H1 (cell line): ENCODE data around the gene ZNF333. TPM values are rescaled to one million over a fixed set of nuclear protein-coding genes. Genes with fewer than 3 reads are reported as not detected.

Experiments
- CHD7 ChIP-seq: fragments of 300-600 bp; sonication (generic); IDR thresholded peaks from 2 replicates; pipeline ENCODE4 v1.7.1; 2012; ENCODE audit warnings: low read length, moderate library complexity, mild to moderate bottlenecking, inconsistent platforms; ENCODE audit not compliant: insufficient replicate concordance
- PHF8 ChIP-seq: fragments of 200-600 bp; sonication (generic); conservative IDR thresholded peaks from 2 replicates; pipeline ENCODE4 v1.7.1; 2012; ENCODE audit warnings: low read depth, mild to moderate bottlenecking, inconsistent platforms, low read length, moderate library complexity
- RAD21 ChIP-seq, 2 experiments: IDR thresholded peaks in 1 of 2; conservative IDR thresholded peaks in 1 of 2; 2 replicates each; pipeline ENCODE4 v1.6.1; 2011; ENCODE audit warnings: low read depth in 2 of 2, low read length in 2 of 2, improper control_type of control experiment in 1 of 2, inconsistent platforms in 1 of 2, mild to moderate bottlenecking in 1 of 2, moderate library complexity in 1 of 2
- SAP30 ChIP-seq: fragments of 300-600 bp; sonication (generic); IDR thresholded peaks from 2 replicates; pipeline ENCODE4 v1.7.1; 2012; ENCODE audit warnings: low read length, moderate library complexity, mild to moderate bottlenecking, inconsistent platforms; ENCODE audit not compliant: insufficient read depth, insufficient replicate concordance
- SP1 ChIP-seq: IDR thresholded peaks from 2 replicates; pipeline ENCODE4 v1.6.1; 2011; ENCODE audit warnings: low read depth, low read length
- polyA plus RNA-seq, 7 experiments: library from polyadenylated mRNA; depleted of rRNA in 3 of 7; stranded (reverse) in 5 of 7; unstranded in 2 of 7; fragments of >200 nt in 5 of 7; fragments of 200-250 nt in 2 of 7; gene quantifications; 1 replicate in 5 of 7; 2 replicates in 1 of 7; 4 replicates in 1 of 7; pipeline versions ENCODE4 v1.2.1 to v1.2.3, GENCODE V29; 2011 to 2013; ENCODE audit warnings: missing spikeins in 2 of 7, mixed read lengths in 2 of 7
- total RNA-seq: library from RNA; stranded (reverse); fragmentation: NEBNext Ultra II Directional; extraction: Animal tissue kit (Norgen Biotek cat#: 25700); gene quantifications from 2 replicates; pipeline ENCODE4 v1.2.1, GENCODE V29; 2021
- TF ChIP-seq, protein P1 (sequence below): IDR thresholded peaks from 2 replicates; pipeline ENCODE4 v1.6.1; 2012; ENCODE audit warnings: low read length, inconsistent platforms

Gene ZNF333
- total and polyA plus RNA-seq, 2 of the 8 experiments (the other 6 are each of a cell fraction or from before 2014, with no cell fraction given), result 7.3 to 8.4 TPM

- no peak for TF ChIP-seq CHD7
- peak; percentile 93 for TF ChIP-seq SAP30
- peak; percentile 87 for TF ChIP-seq PHF8
- no peak for TF ChIP-seq RAD21 (IDR thresholded peaks at IDR 0.05 in 1 of 2, conservative IDR thresholded peaks at IDR 0.05 in 1 of 2; ENCODE audit: low read depth in 2 of 2, low read length in 2 of 2)
- TF ChIP-seq, protein P1, sequence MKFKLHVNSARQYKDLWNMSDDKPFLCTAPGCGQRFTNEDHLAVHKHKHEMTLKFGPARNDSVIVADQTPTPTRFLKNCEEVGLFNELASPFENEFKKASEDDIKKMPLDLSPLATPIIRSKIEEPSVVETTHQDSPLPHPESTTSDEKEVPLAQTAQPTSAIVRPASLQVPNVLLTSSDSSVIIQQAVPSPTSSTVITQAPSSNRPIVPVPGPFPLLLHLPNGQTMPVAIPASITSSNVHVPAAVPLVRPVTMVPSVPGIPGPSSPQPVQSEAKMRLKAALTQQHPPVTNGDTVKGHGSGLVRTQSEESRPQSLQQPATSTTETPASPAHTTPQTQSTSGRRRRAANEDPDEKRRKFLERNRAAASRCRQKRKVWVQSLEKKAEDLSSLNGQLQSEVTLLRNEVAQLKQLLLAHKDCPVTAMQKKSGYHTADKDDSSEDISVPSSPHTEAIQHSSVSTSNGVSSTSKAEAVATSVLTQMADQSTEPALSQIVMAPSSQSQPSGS, result no peak
- 0 out of 2 replicates have a peak, but pooled peaks have one; percentile 20 for TF ChIP-seq SP1
These were observed at the start of gene ZNF333 (continued) for GRCh38 chr19:14689598-14690503.
